ENCODE data around the gene AGA.

Gene AGA

DNA sequence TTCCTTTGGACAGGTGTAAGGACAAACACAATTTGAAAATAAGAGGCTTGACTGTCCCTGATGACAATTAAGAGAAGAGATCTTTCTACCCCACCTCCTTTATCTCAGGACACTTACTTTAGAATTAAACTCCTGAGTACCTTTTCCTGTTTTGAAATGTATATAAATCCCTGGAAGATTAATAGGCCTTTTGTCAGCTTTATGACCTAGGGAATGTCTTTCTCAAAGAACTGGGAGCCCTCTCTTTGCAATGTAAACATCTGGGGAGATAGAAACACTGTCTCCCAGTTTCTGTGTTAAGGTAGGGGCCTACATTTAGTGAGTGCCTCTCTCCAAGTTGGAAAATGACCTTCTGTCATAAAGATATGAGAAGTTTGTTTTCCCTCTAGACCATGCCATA, 31.7 kb downstream of the AGA start:
- no peak overlapping the region for H3K4me3 ChIP-seq (replicated peaks in 1 of 2; ENCODE audit: low read depth in 2 of 2, low read length in 2 of 2)
- TF ChIP-seq, protein P1, sequence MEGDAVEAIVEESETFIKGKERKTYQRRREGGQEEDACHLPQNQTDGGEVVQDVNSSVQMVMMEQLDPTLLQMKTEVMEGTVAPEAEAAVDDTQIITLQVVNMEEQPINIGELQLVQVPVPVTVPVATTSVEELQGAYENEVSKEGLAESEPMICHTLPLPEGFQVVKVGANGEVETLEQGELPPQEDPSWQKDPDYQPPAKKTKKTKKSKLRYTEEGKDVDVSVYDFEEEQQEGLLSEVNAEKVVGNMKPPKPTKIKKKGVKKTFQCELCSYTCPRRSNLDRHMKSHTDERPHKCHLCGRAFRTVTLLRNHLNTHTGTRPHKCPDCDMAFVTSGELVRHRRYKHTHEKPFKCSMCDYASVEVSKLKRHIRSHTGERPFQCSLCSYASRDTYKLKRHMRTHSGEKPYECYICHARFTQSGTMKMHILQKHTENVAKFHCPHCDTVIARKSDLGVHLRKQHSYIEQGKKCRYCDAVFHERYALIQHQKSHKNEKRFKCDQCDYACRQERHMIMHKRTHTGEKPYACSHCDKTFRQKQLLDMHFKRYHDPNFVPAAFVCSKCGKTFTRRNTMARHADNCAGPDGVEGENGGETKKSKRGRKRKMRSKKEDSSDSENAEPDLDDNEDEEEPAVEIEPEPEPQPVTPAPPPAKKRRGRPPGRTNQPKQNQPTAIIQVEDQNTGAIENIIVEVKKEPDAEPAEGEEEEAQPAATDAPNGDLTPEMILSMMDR (IDR thresholded peaks at IDR 0.05; ENCODE audit: low read depth, low read length) = no peak

DNA sequence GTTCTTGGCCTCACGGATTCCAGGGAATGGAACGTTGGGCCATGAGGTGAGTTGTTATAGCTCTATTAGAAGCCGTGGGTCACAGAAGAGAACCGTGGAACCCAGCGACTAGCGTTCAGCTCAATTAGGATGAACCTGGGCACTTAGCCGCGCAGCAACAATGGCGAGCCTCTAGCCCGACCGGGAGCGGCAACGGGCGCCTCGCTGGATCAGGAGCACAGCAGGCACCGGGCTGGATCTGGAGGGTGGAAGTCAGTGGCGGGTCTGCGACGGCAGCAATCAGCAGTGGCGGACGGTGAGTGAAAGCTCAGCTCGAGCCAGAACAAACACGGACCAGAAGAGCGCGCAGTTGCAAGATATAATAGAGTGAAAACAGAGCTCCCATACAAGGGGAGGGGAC, 34.2 kb downstream of the AGA start:
- TF ChIP-seq, protein P1 (IDR thresholded peaks at IDR 0.05; ENCODE audit: low read depth, low read length) = no peak
- no peak for DNase-seq (ENCODE audit: low read depth in 2 of 2)
- no peak overlapping the region for H3K4me3 ChIP-seq (replicated peaks in 1 of 2; ENCODE audit: low read depth in 2 of 2, low read length in 2 of 2)

More for the DNA sequence above, 31.7 kb downstream of the AGA start:
- DNase-seq (ENCODE audit: low read depth in 2 of 2) = no peak

DNA sequence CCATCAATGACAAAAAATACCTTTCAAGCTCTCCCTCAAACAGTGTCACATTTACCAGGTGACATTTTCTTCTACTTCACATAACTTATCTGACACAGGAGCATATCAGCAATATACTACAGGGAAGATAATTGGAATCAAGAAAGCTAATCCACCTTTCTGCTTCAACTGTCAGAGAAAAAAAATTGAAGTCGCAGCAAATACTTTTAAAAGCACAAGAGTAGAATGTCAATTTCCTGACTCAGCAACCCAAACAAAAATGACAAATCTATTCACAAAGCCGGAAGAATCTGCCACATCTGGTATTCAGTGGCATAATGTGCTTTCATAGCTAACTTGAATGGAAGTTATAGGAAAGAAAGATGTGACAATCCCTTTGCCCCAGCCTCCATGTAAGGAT, 36.7 kb downstream of the AGA start:
- TF ChIP-seq, protein P1 (IDR thresholded peaks at IDR 0.05; ENCODE audit: low read depth, low read length) = no peak
- no peak overlapping the region for H3K4me3 ChIP-seq (replicated peaks in 1 of 2; ENCODE audit: low read depth in 2 of 2, low read length in 2 of 2)
- no peak for DNase-seq (ENCODE audit: low read depth in 2 of 2)

DNA sequence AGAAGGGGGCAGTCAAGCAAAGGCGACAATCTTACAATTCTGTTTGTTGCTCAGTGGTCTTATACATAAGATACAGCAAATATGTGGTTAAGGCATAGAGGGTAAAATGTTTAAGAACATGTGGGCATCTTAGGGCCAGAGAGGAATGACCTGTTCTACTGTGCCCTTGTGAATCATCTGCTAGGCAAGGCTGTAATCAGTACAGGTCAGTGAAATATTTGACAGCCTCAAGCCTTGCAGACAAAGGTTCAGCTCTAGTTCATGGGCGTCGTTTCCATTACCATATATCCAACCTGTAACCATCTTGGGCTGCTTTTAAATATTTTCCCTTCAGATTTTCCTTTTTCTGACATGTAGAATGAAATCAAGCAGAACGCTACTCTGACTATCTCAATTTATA, 37.3 kb downstream of the AGA start:
- no peak overlapping the region for H3K4me3 ChIP-seq (replicated peaks in 1 of 2; ENCODE audit: low read depth in 2 of 2, low read length in 2 of 2)
- no peak for DNase-seq (ENCODE audit: low read depth in 2 of 2)
- TF ChIP-seq, protein P1 (IDR thresholded peaks at IDR 0.05; ENCODE audit: low read depth, low read length) = no peak

DNA sequence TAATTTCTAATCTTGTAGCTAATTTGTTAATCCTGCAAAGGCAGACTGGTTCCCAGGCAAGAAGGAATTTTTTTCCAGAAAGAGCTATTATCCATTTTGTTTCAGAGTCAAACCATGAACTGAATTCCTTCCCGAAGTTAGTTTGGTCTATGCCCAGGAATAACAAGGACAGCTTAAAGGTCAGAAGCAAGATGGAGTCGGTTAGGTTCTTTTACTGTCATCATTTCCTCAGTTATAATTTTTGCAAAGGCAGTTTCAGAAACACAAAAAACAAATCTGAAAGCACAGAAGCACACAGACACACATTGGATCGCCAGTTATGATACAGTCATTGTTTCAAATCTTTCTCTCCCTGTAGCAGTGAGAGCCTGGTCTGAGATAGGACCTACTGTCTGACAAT, 37.9 kb downstream of the AGA start:
- DNase-seq (ENCODE audit: low read depth in 2 of 2) = no peak
- TF ChIP-seq, protein P1 (IDR thresholded peaks at IDR 0.05; ENCODE audit: low read depth, low read length) = no peak
- H3K4me3 ChIP-seq (replicated peaks in 1 of 2; ENCODE audit: low read depth in 2 of 2, low read length in 2 of 2) = no peak overlapping the region

DNA sequence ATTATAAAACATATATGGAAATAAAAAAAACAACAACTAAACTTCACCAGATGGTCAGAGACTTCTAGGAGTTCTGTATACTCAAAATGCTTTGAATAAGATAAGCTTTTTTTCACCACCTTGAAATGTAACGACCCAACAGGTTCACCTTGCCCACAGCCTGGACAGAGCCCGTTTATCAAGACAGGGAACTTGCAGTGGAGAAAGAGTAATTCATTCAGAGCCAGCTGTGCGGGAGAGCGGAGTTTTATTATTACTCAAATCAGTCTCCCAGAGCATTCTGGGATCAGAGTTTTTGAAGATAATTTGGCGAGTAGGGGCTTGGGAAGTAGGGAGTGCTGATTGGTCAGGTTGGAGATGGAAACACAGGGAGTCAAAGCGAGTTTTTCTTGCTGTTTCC, 38.5 kb downstream of the AGA start:
- no peak overlapping the region for H3K4me3 ChIP-seq (replicated peaks in 1 of 2; ENCODE audit: low read depth in 2 of 2, low read length in 2 of 2)
- no peak for DNase-seq (ENCODE audit: low read depth in 2 of 2)
- TF ChIP-seq, protein P1 (IDR thresholded peaks at IDR 0.05; ENCODE audit: low read depth, low read length) = no peak

DNA sequence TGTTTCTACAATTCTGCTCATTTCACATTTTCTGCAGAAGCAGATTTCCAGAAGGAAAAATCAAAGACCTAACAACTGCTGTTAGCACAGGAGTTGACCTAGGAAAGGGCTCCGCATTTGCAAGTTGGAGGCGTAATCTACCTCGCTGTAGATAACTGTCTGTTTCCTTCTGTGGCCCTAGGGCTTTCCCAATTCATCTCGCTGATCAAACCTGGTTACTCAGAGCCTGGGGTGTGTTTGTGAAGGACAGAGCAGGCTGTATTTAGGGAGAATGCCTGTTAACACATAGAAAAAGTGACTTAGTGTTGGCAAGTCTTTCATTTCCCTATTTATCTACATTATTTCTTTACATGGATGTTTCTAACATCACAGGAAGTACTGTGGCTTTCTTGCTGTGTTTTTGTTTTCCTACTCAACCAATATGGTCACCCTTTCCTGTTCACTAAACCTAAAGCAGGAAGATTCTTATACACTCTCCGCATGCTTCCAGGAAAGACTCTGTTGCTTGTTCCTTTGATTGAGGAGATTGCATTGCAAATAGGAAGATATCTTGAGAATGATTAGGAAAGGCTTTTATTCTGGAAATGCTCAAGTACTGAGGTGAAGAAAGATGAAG, 40.5 kb downstream of the AGA start:
- H3K4me3 ChIP-seq (replicated peaks in 1 of 2; ENCODE audit: low read depth in 2 of 2, low read length in 2 of 2) = no peak overlapping the region
- no peak for DNase-seq (ENCODE audit: low read depth in 2 of 2)
- TF ChIP-seq, protein P1 (IDR thresholded peaks at IDR 0.05; ENCODE audit: low read depth, low read length) = no peak
